HG02759 (cell line): Measurements from ENCODE around the gene DLGAP1.

Experiments
- ATAC-seq: cut with Tn5 transposase; IDR thresholded peaks from one replicate; pipeline ENCODE4 v1.9.1; 2021; ENCODE audit warnings: mild to moderate bottlenecking, moderate library complexity; ENCODE audit not compliant: unreplicated experiment

Gene DLGAP1

GRCh38 chr18:3675446-3675845 is 779.7 kb downstream of the DLGAP1 start:
- no peak for ATAC-seq

- ATAC-seq, result no peak
These were observed 783.9 kb downstream of the DLGAP1 start for GRCh38 chr18:3671176-3671575.

GRCh38 chr18:3669376-3669775 is 785.7 kb downstream of the DLGAP1 start:
- no peak for ATAC-seq

- ATAC-seq, result no peak
These were observed 787.6 kb downstream of the DLGAP1 start for GRCh38 chr18:3667255-3668137.

- ATAC-seq, result peak; percentile 17
These were observed 788.4 kb downstream of the DLGAP1 start for GRCh38 chr18:3666526-3667254.

- ATAC-seq, result peak; percentile 74
These were observed 789.2 kb downstream of the DLGAP1 start for GRCh38 chr18:3665780-3666525.

GRCh38 chr18:3665204-3665603 is 789.9 kb downstream of the DLGAP1 start:
- ATAC-seq, result no peak

DNA sequence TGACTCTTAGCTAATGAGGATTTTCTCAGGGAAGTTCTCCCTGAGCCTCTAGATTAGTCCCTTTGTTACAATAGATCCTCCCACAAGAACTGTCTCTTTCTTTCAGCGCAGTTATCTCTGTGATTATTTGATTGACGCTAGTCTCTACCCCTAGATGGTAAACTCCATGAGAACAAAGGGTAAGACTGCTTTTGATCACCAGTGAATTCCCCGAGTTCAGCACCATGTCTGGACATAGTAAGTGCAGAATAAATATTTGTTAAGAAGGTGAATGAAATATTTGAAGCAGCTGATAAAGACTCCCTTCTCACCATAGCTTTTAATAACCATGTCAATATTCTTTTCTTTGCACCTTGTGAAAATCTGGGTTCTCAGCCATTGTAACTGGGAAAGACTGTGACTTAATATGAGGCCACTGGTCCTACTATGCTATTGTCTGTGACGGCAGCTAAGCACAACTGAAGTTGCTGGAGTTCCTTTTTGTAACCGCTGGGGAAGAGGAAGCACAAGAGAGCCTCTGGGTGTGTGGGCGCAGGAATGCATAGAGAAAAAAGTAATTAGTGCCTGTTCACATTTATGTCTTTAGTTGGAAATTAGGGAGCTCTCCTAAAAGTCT is 790.4 kb downstream of the DLGAP1 start:
- no peak for ATAC-seq

GRCh38 chr18:3663870-3664512 is 791.1 kb downstream of the DLGAP1 start:
- ATAC-seq, result no peak

DNA sequence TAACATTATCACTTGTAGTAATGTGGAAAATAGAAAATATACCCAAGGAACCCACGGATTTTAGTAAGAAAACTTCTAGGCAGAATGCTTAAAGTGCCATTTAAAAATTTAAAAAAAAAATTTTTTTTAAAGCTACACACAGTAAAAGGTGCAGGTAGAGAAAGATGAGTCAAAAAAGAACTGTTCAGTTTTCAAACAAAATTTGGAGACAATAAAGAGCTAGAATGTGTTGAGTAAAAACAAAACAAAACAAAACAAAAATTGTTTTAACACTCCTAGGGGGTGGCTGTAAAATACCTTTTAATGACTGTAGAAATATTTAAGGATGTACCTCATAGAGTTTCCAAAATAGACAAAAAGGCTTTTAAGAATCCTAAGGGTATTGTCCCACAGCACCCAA is 793.1 kb downstream of the DLGAP1 start:
- no peak for ATAC-seq

GRCh38 chr18:3660739-3661515 is 794.2 kb downstream of the DLGAP1 start:
- ATAC-seq, result no peak

DNA sequence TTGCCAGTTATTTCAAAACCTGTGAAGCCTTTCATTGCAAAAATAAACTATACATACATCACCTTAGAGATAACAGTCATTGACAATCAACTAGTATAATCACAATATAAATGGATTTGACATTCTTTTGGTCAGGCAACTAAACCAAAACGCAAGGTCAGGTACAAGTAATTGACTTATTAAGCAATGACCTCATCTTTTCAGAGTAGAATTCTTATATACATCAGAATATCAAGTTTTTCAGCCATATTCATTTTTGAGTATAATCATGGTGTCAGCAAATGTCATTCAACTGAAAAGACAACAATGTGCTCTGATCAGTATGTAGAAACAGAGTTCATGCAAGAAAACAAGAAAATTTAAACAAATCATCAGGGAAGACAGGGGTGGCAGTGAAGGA is 796.6 kb downstream of the DLGAP1 start:
- no peak for ATAC-seq

- no peak for ATAC-seq
These were observed 799.7 kb downstream of the DLGAP1 start for GRCh38 chr18:3655254-3656050.

GRCh38 chr18:3654442-3655253 is 800.5 kb downstream of the DLGAP1 start:
- no peak for ATAC-seq

GRCh38 chr18:3653851-3654441 is 801.2 kb downstream of the DLGAP1 start:
- no peak for ATAC-seq

- ATAC-seq, result no peak
These were observed 801.8 kb downstream of the DLGAP1 start for GRCh38 chr18:3653263-3653850.
